Vagina (tissue), 2 donors: Measurements from ENCODE around the gene MAT2A. TPM values are rescaled to one million over a fixed set of nuclear protein-coding genes. Genes with fewer than 3 reads are reported as not detected.

ENCODE experiments used
- DNase-seq, 2 donors: peaks; one replicate each; pipeline ENCODE4 v3.0.0-alpha.2; 2017; ENCODE audit errors: extremely low spot score in 2 of 2
- H3K27ac ChIP-seq: fragments of 200-600 bp; sonication (generic); one replicate; pipeline ENCODE4 v1.5.1; 2019
- H3K27me3 ChIP-seq: fragments of 200-600 bp; sonication (generic); one replicate; pipeline ENCODE4 v1.5.1; 2019
- H3K36me3 ChIP-seq, 2 donors: fragments of 200-600 bp; sonication (generic); one replicate each; pipeline ENCODE4 v1.5.1; 2017 to 2019
- H3K4me1 ChIP-seq: fragments of 200-600 bp; sonication (generic); one replicate; pipeline ENCODE4 v1.5.1; 2019
- H3K4me3 ChIP-seq, 2 donors: fragments of 200-600 bp; sonication (generic); 1 replicate in 1 of 2; 2 replicates in 1 of 2; pipeline ENCODE4 v1.5.1; 2016 to 2019
- H3K9me3 ChIP-seq: fragments of 200-600 bp; sonication (generic); one replicate; pipeline ENCODE4 v1.5.1; 2019
- CTCF ChIP-seq, 3 experiments: fragments of 450-650 bp in 2 of 3; fragments of 200-600 bp in 1 of 3; sonication (generic) in 1 of 3; IDR thresholded peaks; one replicate each; pipeline ENCODE4 v1.5.1; 2017 to 2019; ENCODE audit warnings: antibody characterized with exemption in 3 of 3, mild to moderate bottlenecking in 2 of 3, moderate library complexity in 2 of 3
- POLR2A ChIP-seq, 2 donors: fragments of 450-650 bp; IDR thresholded peaks; one replicate each; pipeline ENCODE4 v1.6.1; 2017; ENCODE audit warnings: antibody characterized with exemption in 2 of 2, mild to moderate bottlenecking in 2 of 2, moderate library complexity in 2 of 2
- POLR2AphosphoS5 ChIP-seq, 2 donors: sonication (generic); formaldehyde crosslinking; IDR thresholded peaks; one replicate each; pipeline ENCODE4 v1.9.0; 2017; ENCODE audit warnings: antibody characterized with exemption in 2 of 2, mild to moderate bottlenecking in 2 of 2, low read depth in 1 of 2; ENCODE audit not compliant: insufficient read depth in 1 of 2
- intact Hi-C: fragments of 100-400 bp; cut with DNase I; formaldehyde crosslinking; loops from one replicate; pipeline ENCODE4 v1.15.1; 2023
- total RNA-seq: library from RNA; depleted of rRNA; stranded (reverse); fragments of >200 nt; gene quantifications from one replicate; pipeline ENCODE4 v1.2.3, GENCODE V29; 2016

MAT2A gene
- total RNA-seq, 1 donor from 2014 or later: 177 TPM

GRCh38 chr2:85584857-85585780, 46.2 kb downstream of the MAT2A start:
- no peaks in the 10 kb centered on the region for H3K9me3 ChIP-seq
- intact Hi-C loops: no loop called here
- no peaks in the 10 kb centered on the region for H3K27me3 ChIP-seq
- peak; percentile 54 to 81 for TF ChIP-seq POLR2AphosphoS5 (IDR thresholded peaks at IDR 0.05; ENCODE audit: insufficient read depth in 1 of 2, low read depth in 1 of 2)
- TF ChIP-seq POLR2A (IDR thresholded peaks at IDR 0.05): no peak
- TF ChIP-seq CTCF (IDR thresholded peaks at IDR 0.05): no peak
- H3K36me3 ChIP-seq: no peaks in the 10 kb centered on the region
- no peak for DNase-seq
- peak overlapping the region; percentile 54 to 78 for H3K4me3 ChIP-seq
- H3K27ac ChIP-seq: peak overlapping the region; percentile 95
- H3K4me1 ChIP-seq: peaks cover 62% of the 10 kb centered on the region

GRCh38 chr2:85585781-85586105, 46.8 kb downstream of the MAT2A start:
- no peak for TF ChIP-seq POLR2A (IDR thresholded peaks at IDR 0.05)
- no peak for TF ChIP-seq CTCF (IDR thresholded peaks at IDR 0.05)
- TF ChIP-seq POLR2AphosphoS5 (IDR thresholded peaks at IDR 0.05; ENCODE audit: insufficient read depth in 1 of 2, low read depth in 1 of 2): no peak
- peak overlapping the region; percentile 54 to 78 for H3K4me3 ChIP-seq
- no peak for DNase-seq
- H3K27me3 ChIP-seq: no peaks in the 10 kb centered on the region
- no peaks in the 10 kb centered on the region for H3K9me3 ChIP-seq
- intact Hi-C loops: no loop called here
- peaks cover 65% of the 10 kb centered on the region for H3K4me1 ChIP-seq
- no peaks in the 10 kb centered on the region for H3K36me3 ChIP-seq
- H3K27ac ChIP-seq: peak overlapping the region; percentile 95

GRCh38 chr2:85588236-85588635, 49.3 kb downstream of the MAT2A start:
- Histone ChIP-seq H3K4me3 (no peak overlapping the region), H3K27me3 (no peaks in the 10 kb centered on the region), H3K9me3 (no peaks in the 10 kb centered on the region), H3K27ac (peak overlapping the region; percentile 28), H3K36me3 (no peaks in the 10 kb centered on the region), H3K4me1 (peaks cover 80% of the 10 kb centered on the region)
- DNase-seq: no peak
- intact Hi-C loops: no loop called here
- TF ChIP-seq POLR2A (IDR thresholded peaks at IDR 0.05) (no peak), POLR2AphosphoS5 (IDR thresholded peaks at IDR 0.05; ENCODE audit: insufficient read depth in 1 of 2, low read depth in 1 of 2) (no peak), CTCF (IDR thresholded peaks at IDR 0.05) (no peak)

GRCh38 chr2:85588645-85589044, 49.7 kb downstream of the MAT2A start:
- H3K36me3 ChIP-seq: no peaks in the 10 kb centered on the region
- H3K9me3 ChIP-seq: no peaks in the 10 kb centered on the region
- TF ChIP-seq POLR2AphosphoS5 (IDR thresholded peaks at IDR 0.05; ENCODE audit: insufficient read depth in 1 of 2, low read depth in 1 of 2): no peak
- TF ChIP-seq POLR2A (IDR thresholded peaks at IDR 0.05): no peak
- no peak for TF ChIP-seq CTCF (IDR thresholded peaks at IDR 0.05)
- no peaks in the 10 kb centered on the region for H3K27me3 ChIP-seq
- no peak overlapping the region for H3K4me3 ChIP-seq
- H3K4me1 ChIP-seq: peaks cover 78% of the 10 kb centered on the region
- peak overlapping the region; percentile 28 for H3K27ac ChIP-seq
- DNase-seq: no peak
- intact Hi-C loops: no loop called here

GRCh38 chr2:85589181-85589580, 50.2 kb downstream of the MAT2A start:
- peaks cover 73% of the 10 kb centered on the region for H3K4me1 ChIP-seq
- no peak for DNase-seq
- intact Hi-C loops: no loop called here

More at GRCh38 chr2:85589181-85589580, 50.2 kb downstream of the MAT2A start:
- H3K27me3 ChIP-seq: no peaks in the 10 kb centered on the region
- no peak overlapping the region for H3K4me3 ChIP-seq
- no peaks in the 10 kb centered on the region for H3K9me3 ChIP-seq
- TF ChIP-seq POLR2A (IDR thresholded peaks at IDR 0.05): no peak
- TF ChIP-seq POLR2AphosphoS5 (IDR thresholded peaks at IDR 0.05; ENCODE audit: insufficient read depth in 1 of 2, low read depth in 1 of 2): no peak
- TF ChIP-seq CTCF (IDR thresholded peaks at IDR 0.05): no peak
- peak overlapping the region; percentile 28 for H3K27ac ChIP-seq
- H3K36me3 ChIP-seq: no peaks in the 10 kb centered on the region
